HG02759 (cell line): ENCODE results near the gene LRRK1.

Source experiments
- ATAC-seq: cut with Tn5 transposase; IDR thresholded peaks from one replicate; pipeline ENCODE4 v1.9.1; 2021; ENCODE audit warnings: mild to moderate bottlenecking, moderate library complexity; ENCODE audit not compliant: unreplicated experiment

LRRK1 gene

GRCh38 chr15:101036189-101036588 lies 117.0 kb downstream of the LRRK1 start:
- no peak for ATAC-seq

- no peak for ATAC-seq
Observed at GRCh38 chr15:101037090-101037830, 118.1 kb downstream of the LRRK1 start.

- ATAC-seq = no peak
Observed at GRCh38 chr15:101038327-101039003, 119.3 kb downstream of the LRRK1 start.

- ATAC-seq = no peak
Observed at GRCh38 chr15:101039461-101039860, 120.3 kb downstream of the LRRK1 start.

GRCh38 chr15:101042320-101042719 lies 123.2 kb downstream of the LRRK1 start:
- no peak for ATAC-seq

GRCh38 chr15:101043011-101043410 lies 123.9 kb downstream of the LRRK1 start:
- ATAC-seq = no peak

- ATAC-seq = no peak
Observed at GRCh38 chr15:101043911-101044624, 124.9 kb downstream of the LRRK1 start.

GRCh38 chr15:101044625-101045235 lies 125.6 kb downstream of the LRRK1 start:
- no peak for ATAC-seq

- no peak for ATAC-seq
Observed at GRCh38 chr15:101045236-101045646, 126.1 kb downstream of the LRRK1 start.

- ATAC-seq = no peak
Observed at GRCh38 chr15:101045835-101046691, 126.9 kb downstream of the LRRK1 start.

- ATAC-seq = no peak
Observed at GRCh38 chr15:101046826-101047225, 127.7 kb downstream of the LRRK1 start.

GRCh38 chr15:101047301-101047781 lies 128.2 kb downstream of the LRRK1 start:
- ATAC-seq = no peak

- no peak for ATAC-seq
Observed at GRCh38 chr15:101048176-101048575, 129.0 kb downstream of the LRRK1 start.

GRCh38 chr15:101048581-101049030 lies 129.4 kb downstream of the LRRK1 start:
- no peak for ATAC-seq

- no peak for ATAC-seq
Observed at GRCh38 chr15:101049282-101049681, 130.1 kb downstream of the LRRK1 start.

GRCh38 chr15:101049856-101050622 lies 130.9 kb downstream of the LRRK1 start:
- ATAC-seq = no peak

- no peak for ATAC-seq
Observed at GRCh38 chr15:101050623-101051290, 131.6 kb downstream of the LRRK1 start.

GRCh38 chr15:101051291-101052030 lies 132.3 kb downstream of the LRRK1 start:
- no peak for ATAC-seq
